ENCODE results near the gene RHOJ.
"Not testable (repeated sequence)": the region's sequence is repeated elsewhere in the genome, so short reads cannot be mapped to it uniquely, and the experiment has no call there.

RHOJ gene

DNA sequence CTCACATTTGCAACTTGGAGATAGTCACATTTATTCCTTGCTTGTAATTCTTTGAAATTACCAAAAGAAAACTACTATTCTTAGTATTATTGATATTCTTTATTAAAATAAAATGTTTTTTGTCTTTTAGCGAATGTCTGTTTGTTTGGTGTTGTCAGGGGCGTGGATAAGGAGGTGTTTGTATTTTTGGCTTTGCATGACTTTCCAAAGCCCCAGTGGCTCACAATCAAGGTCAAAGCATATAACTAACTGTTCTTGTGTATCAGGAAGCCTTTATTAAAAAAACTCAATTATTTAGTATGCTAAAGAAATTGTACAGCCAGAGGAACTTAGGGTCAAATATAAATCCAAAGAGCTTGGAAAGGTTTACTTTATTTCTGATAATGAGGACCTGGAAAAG is 96.6 kb downstream of the RHOJ start:
- TF ChIP-seq, protein P1, sequence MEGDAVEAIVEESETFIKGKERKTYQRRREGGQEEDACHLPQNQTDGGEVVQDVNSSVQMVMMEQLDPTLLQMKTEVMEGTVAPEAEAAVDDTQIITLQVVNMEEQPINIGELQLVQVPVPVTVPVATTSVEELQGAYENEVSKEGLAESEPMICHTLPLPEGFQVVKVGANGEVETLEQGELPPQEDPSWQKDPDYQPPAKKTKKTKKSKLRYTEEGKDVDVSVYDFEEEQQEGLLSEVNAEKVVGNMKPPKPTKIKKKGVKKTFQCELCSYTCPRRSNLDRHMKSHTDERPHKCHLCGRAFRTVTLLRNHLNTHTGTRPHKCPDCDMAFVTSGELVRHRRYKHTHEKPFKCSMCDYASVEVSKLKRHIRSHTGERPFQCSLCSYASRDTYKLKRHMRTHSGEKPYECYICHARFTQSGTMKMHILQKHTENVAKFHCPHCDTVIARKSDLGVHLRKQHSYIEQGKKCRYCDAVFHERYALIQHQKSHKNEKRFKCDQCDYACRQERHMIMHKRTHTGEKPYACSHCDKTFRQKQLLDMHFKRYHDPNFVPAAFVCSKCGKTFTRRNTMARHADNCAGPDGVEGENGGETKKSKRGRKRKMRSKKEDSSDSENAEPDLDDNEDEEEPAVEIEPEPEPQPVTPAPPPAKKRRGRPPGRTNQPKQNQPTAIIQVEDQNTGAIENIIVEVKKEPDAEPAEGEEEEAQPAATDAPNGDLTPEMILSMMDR (IDR thresholded peaks at IDR 0.05; ENCODE audit: low read depth, low read length, missing control alignments): no peak
- no peak for DNase-seq (ENCODE audit: extremely low read depth, low read depth)
- H3K4me3 ChIP-seq (replicated peaks; ENCODE audit: low read depth, low read length): no peak overlapping the region

DNA sequence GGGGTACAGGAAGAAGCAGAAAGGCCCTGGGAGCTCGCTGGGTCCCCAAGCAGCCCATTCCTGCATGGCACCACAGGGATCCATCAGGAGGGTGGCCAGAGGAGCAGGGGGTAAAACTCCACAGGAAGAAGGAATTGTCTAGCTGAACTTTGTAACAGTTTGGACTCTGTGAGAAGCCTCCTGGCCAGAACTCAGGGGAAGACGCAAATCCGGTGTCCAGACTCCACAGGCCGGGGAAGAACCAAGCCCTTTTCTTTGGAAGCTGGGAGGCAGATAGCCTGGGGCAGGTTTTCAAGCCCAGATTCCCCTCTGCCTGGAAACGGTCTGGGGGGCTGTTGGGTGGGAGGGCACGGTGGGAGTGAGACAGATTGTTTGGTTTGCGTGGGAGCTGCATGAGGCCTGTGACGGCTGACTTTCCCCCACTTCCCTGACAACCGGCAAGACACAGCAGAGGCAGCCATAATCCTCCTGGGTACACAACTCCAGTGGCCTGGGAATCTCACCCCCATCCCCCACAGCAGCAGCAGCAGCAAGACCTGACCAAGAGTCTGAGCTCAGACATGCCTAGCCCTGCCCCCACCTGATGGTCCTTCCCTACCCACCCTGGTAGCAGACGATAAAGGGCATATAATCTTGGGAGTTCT is 97.8 kb downstream of the RHOJ start:
- H3K4me3 ChIP-seq (replicated peaks; ENCODE audit: low read depth, low read length): no peak overlapping the region
- DNase-seq (ENCODE audit: extremely low read depth, low read depth): no peak
- TF ChIP-seq, protein P1 (IDR thresholded peaks at IDR 0.05; ENCODE audit: low read depth, low read length, missing control alignments): no peak

DNA sequence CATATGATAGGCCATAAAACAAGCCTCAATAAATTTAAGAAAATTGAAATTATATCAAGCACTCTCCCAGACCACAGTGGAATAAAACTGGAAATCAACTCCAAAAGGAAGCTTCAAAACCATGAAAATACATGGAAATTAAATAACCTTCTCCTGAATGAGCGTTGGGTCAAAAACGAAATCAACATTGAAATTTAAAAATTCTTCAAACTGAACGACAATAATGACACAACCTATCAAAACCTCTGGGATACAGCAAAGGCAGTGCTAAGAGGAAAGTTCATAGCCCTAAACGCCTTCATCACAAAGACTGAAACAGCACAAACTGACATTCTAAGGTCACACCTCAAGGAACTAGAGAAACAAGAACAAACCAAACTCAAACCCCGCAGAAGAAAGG is 100.2 kb downstream of the RHOJ start:
- not testable (repeated sequence) for H3K4me3 ChIP-seq (replicated peaks; ENCODE audit: low read depth, low read length); DNase-seq (ENCODE audit: extremely low read depth, low read depth)

GRCh38 chr14:63308723-63309317 is 104.6 kb downstream of the RHOJ start:
- DNase-seq (ENCODE audit: extremely low read depth, low read depth): no peak
- H3K4me3 ChIP-seq (replicated peaks; ENCODE audit: low read depth, low read length): no peak overlapping the region
- TF ChIP-seq, protein P1 (IDR thresholded peaks at IDR 0.05; ENCODE audit: low read depth, low read length, missing control alignments): peak; percentile 63

GRCh38 chr14:63318835-63319234 is 114.6 kb downstream of the RHOJ start, which contains the start of gene GPHB5:
Gene GPHB5 (minus strand): TSS chr14:63318935. CDS start chr14:63317849, 1,086 bp downstream.
- TF ChIP-seq, protein P1 (IDR thresholded peaks at IDR 0.05; ENCODE audit: low read depth, low read length, missing control alignments): no peak
- no peak within 1 kb of the TSS for H3K4me3 ChIP-seq (replicated peaks; ENCODE audit: low read depth, low read length)
- DNase-seq (ENCODE audit: extremely low read depth, low read depth): no peak

DNA sequence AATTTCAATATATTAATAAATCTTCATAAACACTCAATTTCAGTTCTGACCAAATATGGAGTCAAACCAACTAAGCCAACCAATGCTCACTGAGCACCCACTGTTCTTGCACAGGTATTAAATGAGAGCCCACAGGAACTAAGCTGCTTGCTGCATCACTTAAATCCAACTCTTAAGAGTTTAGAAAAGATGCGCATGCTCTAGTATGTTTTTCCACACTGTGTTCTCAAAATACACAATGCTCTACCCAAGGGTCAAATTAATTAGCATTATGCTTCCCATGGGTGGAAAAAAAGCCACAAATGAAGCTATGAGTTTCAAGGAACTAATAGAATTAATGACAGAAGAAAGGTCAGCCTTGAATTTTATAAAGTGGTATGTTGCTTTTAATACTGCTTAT is 118.2 kb downstream of the RHOJ start:
- TF ChIP-seq, protein P1 (IDR thresholded peaks at IDR 0.05; ENCODE audit: low read depth, low read length, missing control alignments): no peak
- no peak overlapping the region for H3K4me3 ChIP-seq (replicated peaks; ENCODE audit: low read depth, low read length)
- no peak for DNase-seq (ENCODE audit: extremely low read depth, low read depth)

DNA sequence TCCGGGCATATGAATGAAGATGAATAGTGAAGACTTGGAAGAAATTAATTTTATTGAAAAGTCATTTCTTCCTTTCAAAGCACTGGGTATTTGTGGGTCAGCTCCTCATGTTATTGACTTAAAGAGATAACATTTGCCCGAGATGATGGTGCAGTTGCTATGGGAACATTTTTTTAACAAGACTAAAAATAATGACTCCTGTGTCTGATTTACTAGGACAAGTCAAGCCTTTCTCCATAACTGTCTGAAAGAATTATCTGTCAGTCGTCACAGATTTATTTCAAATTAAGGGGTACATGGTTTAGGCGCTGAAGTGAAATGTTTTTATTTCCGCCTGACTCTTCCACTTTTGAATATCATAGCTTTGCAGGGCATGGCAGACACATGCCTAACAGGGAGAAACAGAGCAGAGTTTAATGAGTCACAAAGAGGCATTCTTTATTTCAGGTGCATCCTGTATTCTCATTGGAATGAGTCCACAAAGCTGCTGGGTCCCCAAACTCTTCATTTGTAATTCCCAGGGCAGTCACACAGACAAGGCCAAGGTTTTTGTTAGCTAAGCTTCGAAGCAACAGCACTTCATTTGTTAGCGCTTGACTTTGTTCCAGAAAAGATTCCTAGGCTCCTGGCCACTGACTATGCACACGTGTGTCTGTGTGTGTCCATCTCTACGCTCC is 118.8 kb downstream of the RHOJ start:
- TF ChIP-seq, protein P1 (IDR thresholded peaks at IDR 0.05; ENCODE audit: low read depth, low read length, missing control alignments): no peak
- H3K4me3 ChIP-seq (replicated peaks; ENCODE audit: low read depth, low read length): no peak overlapping the region
- DNase-seq (ENCODE audit: extremely low read depth, low read depth): no peak

Measured in HFF-Myc (cell line).